Rectal smooth muscle tissue (tissue), 1 donor: ENCODE measurements around the gene FOXF1.

Source experiments
- H3K27ac ChIP-seq: one replicate; pipeline ENCODE4 v1.7.0; 2013; ENCODE audit warnings: low read depth, low read length, inconsistent platforms
- H3K27me3 ChIP-seq: one replicate; pipeline ENCODE4 v1.7.0; 2013; ENCODE audit warnings: low read length; ENCODE audit not compliant: control insufficient read depth, insufficient read depth
- H3K36me3 ChIP-seq: one replicate; pipeline ENCODE4 v1.7.0; 2013; ENCODE audit warnings: low read length; ENCODE audit not compliant: control insufficient read depth, insufficient read depth
- H3K4me1 ChIP-seq: one replicate; pipeline ENCODE4 v1.7.0; 2013; ENCODE audit warnings: low read length; ENCODE audit not compliant: control insufficient read depth, insufficient read depth
- H3K4me3 ChIP-seq: one replicate; pipeline ENCODE4 v1.7.0; 2013; ENCODE audit warnings: low read length
- H3K9ac ChIP-seq: one replicate; pipeline ENCODE4 v1.7.0; 2013; ENCODE audit warnings: low read length

The FOXF1 gene

DNA sequence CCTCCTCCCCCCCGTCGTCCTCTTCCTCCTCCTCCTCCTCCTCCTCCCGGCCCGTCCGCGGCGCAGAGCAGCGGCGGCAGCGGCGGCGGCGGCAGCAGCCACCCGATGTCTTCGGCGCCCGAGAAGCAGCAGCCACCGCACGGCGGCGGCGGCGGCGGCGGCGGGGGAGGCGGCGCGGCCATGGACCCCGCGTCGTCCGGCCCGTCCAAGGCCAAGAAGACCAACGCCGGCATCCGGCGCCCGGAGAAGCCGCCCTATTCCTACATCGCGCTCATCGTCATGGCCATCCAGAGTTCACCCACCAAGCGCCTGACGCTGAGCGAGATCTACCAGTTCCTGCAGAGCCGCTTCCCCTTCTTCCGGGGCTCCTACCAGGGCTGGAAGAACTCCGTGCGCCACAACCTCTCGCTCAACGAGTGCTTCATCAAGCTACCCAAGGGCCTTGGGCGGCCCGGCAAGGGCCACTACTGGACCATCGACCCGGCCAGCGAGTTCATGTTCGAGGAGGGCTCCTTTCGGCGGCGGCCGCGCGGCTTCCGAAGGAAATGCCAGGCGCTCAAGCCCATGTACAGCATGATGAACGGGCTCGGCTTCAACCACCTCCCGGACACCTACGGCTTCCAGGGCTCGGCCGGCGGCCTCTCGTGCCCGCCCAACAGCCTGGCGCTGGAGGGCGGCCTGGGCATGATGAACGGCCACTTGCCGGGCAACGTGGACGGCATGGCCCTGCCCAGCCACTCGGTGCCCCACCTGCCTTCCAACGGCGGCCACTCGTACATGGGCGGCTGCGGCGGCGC lies at the start of gene FOXF1:
Gene FOXF1, plus strand, starts transcription at position 63 of the 797 bp plus-strand sequence. Its CDS starts 43 bp downstream, at position 106.
- H3K4me3 ChIP-seq = peak within 1 kb of the TSS; percentile 80
- H3K27me3 ChIP-seq = peaks cover 11% of the 10 kb centered on the region
- no peaks in the 10 kb centered on the region for H3K4me1 ChIP-seq
- H3K9ac ChIP-seq = peak within 1 kb of the TSS; percentile 98
- peak within 1 kb of the TSS; percentile 99 for H3K27ac ChIP-seq
- H3K36me3 ChIP-seq = peaks cover 6% of the 10 kb centered on the region

- Histone ChIP-seq H3K27ac (peak overlapping the region; percentile 87), H3K4me3 (no peak overlapping the region), H3K4me1 (peaks cover 40% of the 10 kb centered on the region), H3K9ac (no peak overlapping the region), H3K27me3 (no peaks in the 10 kb centered on the region), H3K36me3 (no peaks in the 10 kb centered on the region)
Observed at GRCh38 chr16:86461037-86461436, 49.3 kb upstream of the FOXF1 start.

DNA sequence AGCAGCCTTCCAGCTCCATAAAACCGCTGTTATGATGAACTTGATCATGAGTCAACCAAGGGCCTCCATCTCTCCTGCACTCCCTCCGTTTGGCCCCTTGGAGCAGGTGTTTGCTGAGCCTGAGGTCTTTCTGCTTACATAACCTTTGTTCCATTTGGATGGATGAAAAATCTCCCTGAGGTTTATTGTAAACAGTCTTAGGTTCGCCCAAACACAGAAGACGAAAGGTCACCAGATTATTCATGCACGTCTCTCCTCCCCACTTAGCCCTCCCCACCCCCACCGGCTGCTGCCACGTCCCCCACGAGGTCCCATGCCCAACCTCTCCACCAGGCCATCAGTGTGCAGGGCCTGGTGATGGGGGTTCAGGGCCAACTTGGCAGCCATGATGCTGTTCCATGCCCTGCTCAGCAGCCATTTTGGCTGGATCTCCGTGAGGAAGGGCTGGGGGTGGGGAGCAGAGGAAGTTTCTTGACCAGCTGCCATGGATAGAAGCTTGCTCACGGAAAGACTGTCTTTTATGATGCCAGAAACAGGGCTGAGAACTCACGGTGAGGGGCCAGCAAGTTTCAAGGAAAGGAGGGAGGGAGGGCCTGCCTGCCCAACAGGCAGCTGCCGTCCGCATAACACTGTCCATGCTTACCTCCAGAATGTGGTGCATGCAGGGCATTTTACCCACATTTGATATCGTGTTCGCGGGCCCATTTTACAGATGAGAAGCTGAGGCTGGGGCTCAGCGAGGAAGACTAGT lies 47.8 kb upstream of the FOXF1 start:
- H3K36me3 ChIP-seq = no peaks in the 10 kb centered on the region
- no peaks in the 10 kb centered on the region for H3K27me3 ChIP-seq
- H3K4me1 ChIP-seq = peaks cover 43% of the 10 kb centered on the region
- no peak overlapping the region for H3K4me3 ChIP-seq
- H3K27ac ChIP-seq = peak overlapping the region; percentile 87
- H3K9ac ChIP-seq = no peak overlapping the region

DNA sequence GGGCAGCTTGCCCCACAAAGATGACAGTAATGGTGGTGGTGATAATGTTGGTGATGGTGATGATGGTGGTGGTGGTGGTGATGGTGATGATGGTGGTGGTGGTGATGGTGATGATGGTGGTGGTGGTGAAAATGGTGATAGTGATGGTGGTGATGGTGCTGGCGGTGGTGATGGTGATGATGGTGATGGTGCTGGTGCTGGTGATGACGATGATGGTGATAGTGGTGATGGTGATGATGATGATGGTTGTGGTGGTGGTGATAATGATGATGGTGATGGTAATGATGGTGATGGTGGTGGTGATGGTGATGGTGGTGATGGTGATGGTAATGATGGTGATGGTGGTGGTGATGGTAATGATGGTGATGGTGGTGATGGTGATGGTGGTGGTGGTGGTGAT lies 46.3 kb upstream of the FOXF1 start:
- Histone ChIP-seq H3K36me3 (no peaks in the 10 kb centered on the region), H3K27me3 (no peaks in the 10 kb centered on the region), H3K4me1 (peaks cover 31% of the 10 kb centered on the region), H3K4me3 (no peak overlapping the region), H3K27ac (no peak overlapping the region), H3K9ac (no peak overlapping the region)

GRCh38 chr16:86465434-86465833 lies 44.9 kb upstream of the FOXF1 start:
- no peak overlapping the region for H3K4me3 ChIP-seq
- peaks cover 21% of the 10 kb centered on the region for H3K4me1 ChIP-seq
- no peak overlapping the region for H3K27ac ChIP-seq
- H3K36me3 ChIP-seq = no peaks in the 10 kb centered on the region
- no peaks in the 10 kb centered on the region for H3K27me3 ChIP-seq
- no peak overlapping the region for H3K9ac ChIP-seq

DNA sequence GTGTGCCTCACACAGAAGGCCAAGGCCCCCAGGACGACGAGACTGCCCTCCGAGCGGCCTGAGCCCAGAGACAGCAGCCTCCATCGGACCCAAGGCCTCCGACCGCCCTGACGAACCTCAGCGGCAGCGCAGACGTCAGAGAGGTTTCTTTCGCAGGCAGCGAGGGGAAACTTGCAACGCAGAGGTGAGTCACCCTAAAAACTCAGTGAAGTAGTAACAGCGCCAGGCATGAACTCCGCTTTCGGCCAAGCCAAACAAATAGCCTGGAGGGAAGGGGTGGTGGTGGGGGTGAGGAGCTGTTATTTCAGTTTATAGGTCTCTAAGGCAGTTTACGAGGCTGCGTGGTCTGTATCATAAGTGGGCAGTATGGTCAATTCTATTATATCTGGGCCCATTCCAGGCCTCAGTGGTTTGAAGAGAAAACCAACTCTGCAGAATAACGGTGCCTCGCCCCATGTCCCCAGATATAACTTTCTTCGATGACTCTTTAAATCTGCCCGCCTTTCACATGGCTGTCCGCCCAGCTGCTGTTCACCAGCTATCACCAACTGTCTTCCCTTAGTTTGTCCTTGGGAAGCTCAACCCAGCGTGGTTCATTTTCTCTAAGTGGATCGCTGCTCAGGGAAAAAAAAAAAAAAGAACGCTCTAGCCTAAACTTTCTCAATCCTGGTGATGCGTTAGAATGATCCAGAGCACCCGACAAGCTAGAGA lies 43.5 kb upstream of the FOXF1 start:
- peaks cover 18% of the 10 kb centered on the region for H3K4me1 ChIP-seq
- H3K9ac ChIP-seq = no peak overlapping the region
- peak overlapping the region; percentile 86 for H3K27ac ChIP-seq
- H3K36me3 ChIP-seq = no peaks in the 10 kb centered on the region
- H3K4me3 ChIP-seq = no peak overlapping the region
- no peaks in the 10 kb centered on the region for H3K27me3 ChIP-seq

- Histone ChIP-seq H3K4me3 (no peak overlapping the region), H3K9ac (no peak overlapping the region), H3K27me3 (no peaks in the 10 kb centered on the region), H3K36me3 (no peaks in the 10 kb centered on the region), H3K4me1 (peaks cover 17% of the 10 kb centered on the region), H3K27ac (peak overlapping the region; percentile 86)
Observed at GRCh38 chr16:86467490-86467889, 42.8 kb upstream of the FOXF1 start.

- H3K27me3 ChIP-seq = no peaks in the 10 kb centered on the region
- no peak overlapping the region for H3K27ac ChIP-seq
- no peaks in the 10 kb centered on the region for H3K36me3 ChIP-seq
Observed at GRCh38 chr16:86470964-86471363, 39.4 kb upstream of the FOXF1 start.

GRCh38 chr16:86471896-86472295 lies 38.4 kb upstream of the FOXF1 start:
- H3K4me3 ChIP-seq = no peak overlapping the region
- H3K4me1 ChIP-seq = peaks cover 3% of the 10 kb centered on the region
- no peak overlapping the region for H3K9ac ChIP-seq
- H3K27ac ChIP-seq = no peak overlapping the region
- no peaks in the 10 kb centered on the region for H3K36me3 ChIP-seq
- H3K27me3 ChIP-seq = no peaks in the 10 kb centered on the region

More at GRCh38 chr16:86470964-86471363, 39.4 kb upstream of the FOXF1 start:
- Histone ChIP-seq H3K9ac (no peak overlapping the region), H3K4me3 (no peak overlapping the region), H3K4me1 (peaks cover 9% of the 10 kb centered on the region)

- Histone ChIP-seq H3K27me3 (no peaks in the 10 kb centered on the region), H3K4me3 (no peak overlapping the region), H3K36me3 (no peaks in the 10 kb centered on the region), H3K4me1 (peaks cover 4% of the 10 kb centered on the region), H3K9ac (no peak overlapping the region), H3K27ac (no peak overlapping the region)
Observed at GRCh38 chr16:86472366-86472765, 38.0 kb upstream of the FOXF1 start.

- Histone ChIP-seq H3K36me3 (no peaks in the 10 kb centered on the region), H3K4me1 (peaks cover 5% of the 10 kb centered on the region), H3K9ac (no peak overlapping the region), H3K27me3 (no peaks in the 10 kb centered on the region), H3K4me3 (no peak overlapping the region), H3K27ac (no peak overlapping the region)
Observed at GRCh38 chr16:86476956-86477534, 33.3 kb upstream of the FOXF1 start.

DNA sequence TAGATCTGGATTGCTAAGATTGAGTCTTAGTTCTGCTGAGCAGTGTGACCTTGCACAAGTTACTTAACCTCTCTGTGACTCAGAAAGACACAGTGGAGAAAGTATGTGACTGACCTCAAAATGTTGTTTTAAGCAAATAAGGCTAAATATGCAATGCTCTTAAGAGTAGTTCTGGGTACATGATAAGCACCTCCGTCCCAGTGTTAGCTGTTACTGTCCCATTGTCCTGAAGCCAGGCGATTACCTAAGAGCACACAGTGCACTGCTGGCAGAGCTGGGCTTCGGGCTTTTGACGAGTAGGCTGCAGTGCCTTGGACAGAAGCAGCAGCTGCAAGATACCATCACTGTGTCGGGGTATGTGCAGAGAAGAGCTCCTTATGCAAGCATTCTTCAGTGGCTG lies 32.7 kb upstream of the FOXF1 start:
- H3K27me3 ChIP-seq = no peaks in the 10 kb centered on the region
- no peak overlapping the region for H3K27ac ChIP-seq
- H3K4me3 ChIP-seq = no peak overlapping the region
- H3K4me1 ChIP-seq = peaks cover 5% of the 10 kb centered on the region
- no peak overlapping the region for H3K9ac ChIP-seq
- H3K36me3 ChIP-seq = no peaks in the 10 kb centered on the region
